Immature natural killer cell (primary cell): ENCODE measurements around the gene WNT11. TPM values are rescaled to one million over a fixed set of nuclear protein-coding genes. Genes with fewer than 3 reads are reported as not detected.

Source experiments
- polyA plus RNA-seq, 3 donors: library from polyadenylated mRNA; unstranded; fragments of 300-500 nt; fragmentation: Illumina TruSeq; gene quantifications; one replicate each; pipeline ENCODE4 v1.2.3, GENCODE V29; 2021

WNT11 gene
- polyA plus RNA-seq, 3 donors from 2014 or later: 0.78 to 2.4 (median 1.4) TPM

Other genes starting within 250 kb of the WNT11 start
- 10 to 100 TPM; 55.5 to 68.1 (median 58.6) TPM for gene THAP12, start 174.6 kb upstream of the WNT11 start, polyA plus RNA-seq
- 1 to 10 TPM in 2 of 3 donors, under 1 TPM in 1; 0.13 to 1.3 (median 1.0) TPM for gene GVQW3, start 174.8 kb upstream of the WNT11 start, polyA plus RNA-seq
- gene EMSY, start 238.5 kb upstream of the WNT11 start, polyA plus RNA-seq: 10 to 100 TPM; 14.4 to 16.9 (median 15.5) TPM